Measurements from ENCODE around the gene RNF186. TPM values are rescaled to one million over a fixed set of nuclear protein-coding genes. Genes with fewer than 3 reads are reported as not detected.
"Not testable (repeated sequence)": the region's sequence is repeated elsewhere in the genome, so short reads cannot be mapped to it uniquely, and the experiment has no call there.

The RNF186 gene
- total and polyA plus RNA-seq, 7 experiments from 2014 or later: not detected

GRCh38 chr1:19859876-19860275 lies 44.8 kb upstream of the RNF186 start:
- H3K36me3 Mint-ChIP-seq: peaks cover 0 to 10% (median 0%) of the 10 kb centered on the region in 5 donors
- H3K4me1 ChIP-seq (ENCODE audit: control insufficient read depth in 2 of 2, insufficient read depth in 2 of 2, low read length in 2 of 2): no peaks in the 10 kb centered on the region
- H3K9me3 ChIP-seq (ENCODE audit: control insufficient read depth in 2 of 3, low read length in 3 of 3): no peaks in the 10 kb centered on the region
- no peaks in the 10 kb centered on the region for H3K36me3 ChIP-seq (ENCODE audit: control insufficient read depth in 2 of 3, insufficient read depth in 3 of 3, low read length in 3 of 3)
- peaks cover 0 to 17% (median 5%) of the 10 kb centered on the region in 11 donors for H3K9me3 Mint-ChIP-seq
- intact Hi-C loops (cut with micrococcal nuclease): no loop called here
- no peak overlapping the region for H3K4me3 ChIP-seq (ENCODE audit: low read length)
- H3K4me1 Mint-ChIP-seq: peaks cover 0 to 3% (median 0%) of the 10 kb centered on the region in 7 donors
- DNase-seq (no peak), ATAC-seq (no peak)
- CTCF ChIA-PET: no interaction called here
- H3K4me3 Mint-ChIP-seq: no peak overlapping the region
- no peaks in the 10 kb centered on the region for H3K27me3 ChIP-seq (ENCODE audit: control insufficient read depth in 2 of 2, insufficient read depth in 2 of 2, low read length in 2 of 2)
- peaks cover 13 to 35% (median 25%) of the 10 kb centered on the region in 5 donors for H3K27me3 Mint-ChIP-seq
- H3K27ac Mint-ChIP-seq: no peak overlapping the region
- no peak overlapping the region for H3K27ac ChIP-seq (ENCODE audit: low read depth, low read length)
- POLR2A ChIA-PET: no interaction called here

- ChIA-PET CTCF (no interaction called here), POLR2A (no interaction called here)
- no peak overlapping the region for H3K4me3 Mint-ChIP-seq
- Histone ChIP-seq H3K4me3 (ENCODE audit: low read length) (no peak overlapping the region), H3K27me3 (ENCODE audit: control insufficient read depth in 2 of 2, insufficient read depth in 2 of 2, low read length in 2 of 2) (no peaks in the 10 kb centered on the region), H3K9me3 (ENCODE audit: control insufficient read depth in 2 of 3, low read length in 3 of 3) (no peaks in the 10 kb centered on the region), H3K36me3 (ENCODE audit: control insufficient read depth in 2 of 3, insufficient read depth in 3 of 3, low read length in 3 of 3) (no peaks in the 10 kb centered on the region), H3K27ac (ENCODE audit: low read depth, low read length) (no peak overlapping the region), H3K4me1 (ENCODE audit: control insufficient read depth in 2 of 2, insufficient read depth in 2 of 2, low read length in 2 of 2) (no peaks in the 10 kb centered on the region)
- H3K36me3 Mint-ChIP-seq: peaks cover 0 to 8% (median 0%) of the 10 kb centered on the region in 5 donors
- DNase-seq (no peak), ATAC-seq (no peak)
- H3K9me3 Mint-ChIP-seq: peaks cover 0 to 12% (median 4%) of the 10 kb centered on the region in 11 donors
- no peak overlapping the region for H3K27ac Mint-ChIP-seq
- H3K4me1 Mint-ChIP-seq: peaks cover 0 to 3% (median 0%) of the 10 kb centered on the region in 7 donors
- intact Hi-C loops (cut with micrococcal nuclease): no loop called here
- H3K27me3 Mint-ChIP-seq: peaks cover 13 to 35% (median 24%) of the 10 kb centered on the region in 5 donors
Observed at GRCh38 chr1:19858893-19859292, 43.8 kb upstream of the RNF186 start.

- H3K4me3 ChIP-seq (ENCODE audit: low read length): no peak overlapping the region
- Mint-ChIP-seq H3K4me3 (no peak overlapping the region), H3K36me3 (no peaks in the 10 kb centered on the region), H3K9me3 (peaks cover 0 to 3% (median 0%) of the 10 kb centered on the region in 11 donors), H3K4me1 (peaks cover 0 to 4% (median 0%) of the 10 kb centered on the region in 7 donors), H3K27ac (no peak overlapping the region), H3K27me3 (peaks cover 7 to 19% (median 15%) of the 10 kb centered on the region in 5 donors)
- no peak for ATAC-seq
- ChIA-PET CTCF (interaction anchor here (0.6 kb wide), 1 partner anchor 293 kb away, joined by 3 read pairs; no protein-coding TSS in a partner anchor), POLR2A (no interaction called here)
- H3K36me3 ChIP-seq (ENCODE audit: control insufficient read depth in 2 of 3, insufficient read depth in 3 of 3, low read length in 3 of 3): no peaks in the 10 kb centered on the region
- H3K27ac ChIP-seq (ENCODE audit: low read depth, low read length): no peak overlapping the region
- intact Hi-C loops (cut with micrococcal nuclease): no loop called here
- H3K27me3 ChIP-seq (ENCODE audit: control insufficient read depth in 2 of 2, insufficient read depth in 2 of 2, low read length in 2 of 2): no peaks in the 10 kb centered on the region
- no peak for DNase-seq
- no peaks in the 10 kb centered on the region for H3K9me3 ChIP-seq (ENCODE audit: control insufficient read depth in 2 of 3, low read length in 3 of 3)
- no peaks in the 10 kb centered on the region for H3K4me1 ChIP-seq (ENCODE audit: control insufficient read depth in 2 of 2, insufficient read depth in 2 of 2, low read length in 2 of 2)
Observed at GRCh38 chr1:19854866-19855265, 39.8 kb upstream of the RNF186 start.

DNA sequence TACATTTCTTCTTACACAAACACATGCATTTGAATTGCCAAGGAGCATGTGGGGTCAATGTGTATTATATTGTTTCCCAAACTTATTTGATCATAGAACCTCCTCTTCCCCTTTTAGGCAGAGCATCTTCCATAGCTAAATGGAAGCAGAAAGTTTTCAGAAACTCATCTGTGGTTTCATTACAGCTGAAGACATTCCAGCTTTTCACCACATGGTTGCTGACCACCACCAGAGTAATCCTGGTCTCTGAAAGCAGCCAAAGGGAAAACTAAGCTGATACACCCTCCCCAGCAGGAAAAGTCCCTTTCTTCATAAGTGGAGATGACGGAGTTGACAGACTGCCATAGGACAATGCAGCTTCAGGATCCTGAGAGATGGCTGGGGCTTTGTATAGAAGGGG lies 37.0 kb upstream of the RNF186 start:
- ATAC-seq (no peak), DNase-seq (no peak)
- H3K36me3 ChIP-seq (ENCODE audit: control insufficient read depth in 2 of 3, insufficient read depth in 3 of 3, low read length in 3 of 3): no peaks in the 10 kb centered on the region
- ChIA-PET CTCF (no interaction called here), POLR2A (no interaction called here)
- Mint-ChIP-seq H3K27me3 (peaks cover 0 to 9% (median 3%) of the 10 kb centered on the region in 5 donors), H3K27ac (no peak overlapping the region), H3K4me1 (peaks cover 0 to 4% (median 0%) of the 10 kb centered on the region in 7 donors), H3K4me3 (no peak overlapping the region), H3K9me3 (peaks cover 0 to 3% (median 0%) of the 10 kb centered on the region in 11 donors), H3K36me3 (no peaks in the 10 kb centered on the region)
- intact Hi-C loops (cut with micrococcal nuclease): no loop called here
- no peaks in the 10 kb centered on the region for H3K27me3 ChIP-seq (ENCODE audit: control insufficient read depth in 2 of 2, insufficient read depth in 2 of 2, low read length in 2 of 2)
- H3K27ac ChIP-seq (ENCODE audit: low read depth, low read length): no peak overlapping the region
- H3K4me3 ChIP-seq (ENCODE audit: low read length): no peak overlapping the region
- no peaks in the 10 kb centered on the region for H3K9me3 ChIP-seq (ENCODE audit: control insufficient read depth in 2 of 3, low read length in 3 of 3)
- no peaks in the 10 kb centered on the region for H3K4me1 ChIP-seq (ENCODE audit: control insufficient read depth in 2 of 2, insufficient read depth in 2 of 2, low read length in 2 of 2)

GRCh38 chr1:19850214-19850613 lies 35.1 kb upstream of the RNF186 start:
- ATAC-seq: no peak
- H3K4me3 Mint-ChIP-seq: no peak overlapping the region
- CTCF ChIA-PET: no interaction called here
- Histone ChIP-seq H3K4me3 (ENCODE audit: low read length) (no peak overlapping the region), H3K27ac (ENCODE audit: low read depth, low read length) (no peak overlapping the region), H3K9me3 (ENCODE audit: control insufficient read depth in 2 of 3, low read length in 3 of 3) (no peaks in the 10 kb centered on the region), H3K36me3 (ENCODE audit: control insufficient read depth in 2 of 3, insufficient read depth in 3 of 3, low read length in 3 of 3) (no peaks in the 10 kb centered on the region), H3K4me1 (ENCODE audit: control insufficient read depth in 2 of 2, insufficient read depth in 2 of 2, low read length in 2 of 2) (no peaks in the 10 kb centered on the region), H3K27me3 (ENCODE audit: control insufficient read depth in 2 of 2, insufficient read depth in 2 of 2, low read length in 2 of 2) (no peaks in the 10 kb centered on the region)
- H3K9me3 Mint-ChIP-seq: peaks cover 0 to 3% (median 0%) of the 10 kb centered on the region in 11 donors
- intact Hi-C loops (cut with micrococcal nuclease): no loop called here
- H3K27me3 Mint-ChIP-seq: peaks cover 6 to 15% (median 8%) of the 10 kb centered on the region in 5 donors
- H3K36me3 Mint-ChIP-seq: no peaks in the 10 kb centered on the region
- H3K27ac Mint-ChIP-seq: no peak overlapping the region
- peaks cover 0 to 4% (median 0%) of the 10 kb centered on the region in 7 donors for H3K4me1 Mint-ChIP-seq
- POLR2A ChIA-PET: no interaction called here
- no peak for DNase-seq

GRCh38 chr1:19849307-19849706 lies 34.2 kb upstream of the RNF186 start:
- H3K9me3 Mint-ChIP-seq; H3K27ac Mint-ChIP-seq; H3K4me3 ChIP-seq (ENCODE audit: low read length); H3K27me3 ChIP-seq (ENCODE audit: control insufficient read depth in 2 of 2, insufficient read depth in 2 of 2, low read length in 2 of 2); H3K27ac ChIP-seq (ENCODE audit: low read depth, low read length); CTCF ChIA-PET; H3K36me3 Mint-ChIP-seq; DNase-seq; H3K36me3 ChIP-seq (ENCODE audit: control insufficient read depth in 2 of 3, insufficient read depth in 3 of 3, low read length in 3 of 3); H3K4me1 Mint-ChIP-seq; H3K9me3 ChIP-seq (ENCODE audit: control insufficient read depth in 2 of 3, low read length in 3 of 3); POLR2A ChIA-PET; H3K4me1 ChIP-seq (ENCODE audit: control insufficient read depth in 2 of 2, insufficient read depth in 2 of 2, low read length in 2 of 2); ATAC-seq; H3K4me3 Mint-ChIP-seq; intact Hi-C loops (cut with micrococcal nuclease): not testable (repeated sequence)
- H3K27me3 Mint-ChIP-seq: peaks cover 13 to 22% (median 14%) of the 10 kb centered on the region in 5 donors

DNA sequence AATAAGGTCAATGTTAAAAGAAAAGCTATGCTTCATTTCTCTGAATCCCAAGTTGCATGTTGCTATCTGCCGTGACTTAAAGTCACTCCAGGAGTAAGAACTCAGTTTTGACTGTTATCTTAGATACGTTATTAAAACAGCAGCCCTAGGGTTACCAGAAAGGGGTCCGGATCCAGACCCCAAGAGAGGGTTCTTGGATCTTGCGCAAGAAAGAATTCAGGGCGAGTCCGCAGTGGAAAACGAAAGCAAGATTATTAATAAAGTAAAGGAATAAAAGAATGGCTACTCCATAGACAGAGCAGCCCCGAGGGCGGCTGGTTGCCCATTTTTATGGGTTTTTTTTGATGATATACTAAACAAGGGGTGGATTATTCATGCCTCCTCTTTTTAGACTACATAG lies 32.3 kb upstream of the RNF186 start:
- H3K36me3 ChIP-seq (ENCODE audit: control insufficient read depth in 2 of 3, insufficient read depth in 3 of 3, low read length in 3 of 3); H3K9me3 ChIP-seq (ENCODE audit: control insufficient read depth in 2 of 3, low read length in 3 of 3); H3K4me1 Mint-ChIP-seq; H3K4me1 ChIP-seq (ENCODE audit: control insufficient read depth in 2 of 2, insufficient read depth in 2 of 2, low read length in 2 of 2); intact Hi-C loops (cut with micrococcal nuclease); H3K27ac ChIP-seq (ENCODE audit: low read depth, low read length); H3K27me3 ChIP-seq (ENCODE audit: control insufficient read depth in 2 of 2, insufficient read depth in 2 of 2, low read length in 2 of 2); H3K36me3 Mint-ChIP-seq; H3K4me3 ChIP-seq (ENCODE audit: low read length); H3K9me3 Mint-ChIP-seq; DNase-seq; H3K4me3 Mint-ChIP-seq; H3K27ac Mint-ChIP-seq; ATAC-seq: not testable (repeated sequence)
- ChIA-PET POLR2A (interaction anchor here (0.5 kb wide), 1 partner anchor 1283 kb away, joined by 3 read pairs; no protein-coding TSS in a partner anchor), CTCF (interaction anchor here (0.6 to 0.7 kb wide), 2 partner anchors 121 to 566 kb away, joined by 3 read pairs; no protein-coding TSS in a partner anchor)
- peaks cover 13 to 26% (median 14%) of the 10 kb centered on the region in 5 donors for H3K27me3 Mint-ChIP-seq

Measured in naive thymus-derived CD4-positive, alpha-beta T cell (primary cell).